ENCODE measurements around the gene TIFAB.

Gene TIFAB

GRCh38 chr5:135398855-135399793 is 53.0 kb downstream of the TIFAB start, which contains the start of gene MACROH2A1:
Gene MACROH2A1, minus strand, starts transcription at chr5:135399231. Its CDS starts 10,138 bp downstream, at chr5:135389093.
- H3K4me3 ChIP-seq (ENCODE audit: low read length), result peak within 1 kb of the TSS; percentile 72
- H3K9me3 ChIP-seq (ENCODE audit: insufficient read depth, low read depth, low read length), result no peaks in the 10 kb centered on the region
- peak within 1 kb of the TSS; percentile 69 for H3K9ac ChIP-seq (ENCODE audit: low read depth, low read length)
- H3K27me3 ChIP-seq (ENCODE audit: insufficient read depth, low read length), result peaks cover 79% of the 10 kb centered on the region
- no peaks in the 10 kb centered on the region for H3K36me3 ChIP-seq (ENCODE audit: insufficient read depth, low read depth, low read length)
- H3K27ac ChIP-seq (ENCODE audit: low read length), result no peak within 1 kb of the TSS
- H3K4me1 ChIP-seq (ENCODE audit: insufficient read depth, low read length), result peaks cover 29% of the 10 kb centered on the region

GRCh38 chr5:135398160-135398854 is 53.8 kb downstream of the TIFAB start:
- Histone ChIP-seq H3K27me3 (ENCODE audit: insufficient read depth, low read length) (peaks cover 74% of the 10 kb centered on the region), H3K4me3 (ENCODE audit: low read length) (peak overlapping the region; percentile 72), H3K9ac (ENCODE audit: low read depth, low read length) (peak overlapping the region; percentile 66; the same call in 1 of the 2 replicates), H3K36me3 (ENCODE audit: insufficient read depth, low read depth, low read length) (no peaks in the 10 kb centered on the region), H3K4me1 (ENCODE audit: insufficient read depth, low read length) (peaks cover 25% of the 10 kb centered on the region), H3K9me3 (ENCODE audit: insufficient read depth, low read depth, low read length) (no peaks in the 10 kb centered on the region), H3K27ac (ENCODE audit: low read length) (no peak overlapping the region)
